Tibial artery (tissue), 4 donors: ENCODE data around the gene RBM12.
"Not testable (repeated sequence)": the region's sequence is repeated elsewhere in the genome, so short reads cannot be mapped to it uniquely, and the experiment has no call there.

Experiments used
- DNase-seq, 2 donors: peaks; one replicate each; pipeline ENCODE4 v3.0.0-alpha.2; 2019
- H3K27ac ChIP-seq, 2 donors: fragments of 200-600 bp; sonication (generic) in 1 of 2; 1 replicate in 1 of 2; 2 replicates in 1 of 2; pipeline ENCODE4 v1.5.1; 2018 to 2019; ENCODE audit warnings: mild to moderate bottlenecking in 1 of 2
- H3K27me3 ChIP-seq, 2 donors: fragments of 200-600 bp; sonication (generic) in 1 of 2; one replicate each; pipeline versions ENCODE4 v1.5.1 to v1.6.0; 2016 to 2019
- H3K36me3 ChIP-seq, 3 donors: fragments of 200-600 bp; sonication (generic) in 2 of 3; one replicate each; pipeline ENCODE4 v1.5.1; 2016 to 2019; ENCODE audit warnings: mild to moderate bottlenecking in 2 of 3
- H3K4me1 ChIP-seq, 4 donors: fragments of 200-600 bp; sonication (generic) in 2 of 4; 1 replicate in 3 of 4; 2 replicates in 1 of 4; pipeline ENCODE4 v1.5.1; 2016 to 2019
- H3K4me3 ChIP-seq, 2 donors: fragments of 200-600 bp; sonication (generic) in 1 of 2; 1 replicate in 1 of 2; 2 replicates in 1 of 2; pipeline ENCODE4 v1.5.1; 2018 to 2019; ENCODE audit warnings: mild to moderate bottlenecking in 2 of 2
- H3K9me3 ChIP-seq, 3 donors: fragments of 200-600 bp; sonication (generic) in 1 of 3; one replicate each; pipeline ENCODE4 v1.5.1; 2016 to 2019
- intact Hi-C: fragments of 100-400 bp; cut with DNase I; formaldehyde crosslinking; loops from one replicate; pipeline ENCODE4 v1.15.0; 2023; ENCODE audit warnings: low total_unique reads
- TF ChIP-seq, protein P1 (sequence below), 2 experiments: fragments of 200-600 bp in 1 of 2; fragments of 450-650 bp in 1 of 2; IDR thresholded peaks; one replicate each; pipeline ENCODE4 v1.5.1; 2017 to 2019; ENCODE audit warnings: antibody characterized with exemption in 2 of 2, mild to moderate bottlenecking in 1 of 2, moderate library complexity in 1 of 2

Gene RBM12

DNA sequence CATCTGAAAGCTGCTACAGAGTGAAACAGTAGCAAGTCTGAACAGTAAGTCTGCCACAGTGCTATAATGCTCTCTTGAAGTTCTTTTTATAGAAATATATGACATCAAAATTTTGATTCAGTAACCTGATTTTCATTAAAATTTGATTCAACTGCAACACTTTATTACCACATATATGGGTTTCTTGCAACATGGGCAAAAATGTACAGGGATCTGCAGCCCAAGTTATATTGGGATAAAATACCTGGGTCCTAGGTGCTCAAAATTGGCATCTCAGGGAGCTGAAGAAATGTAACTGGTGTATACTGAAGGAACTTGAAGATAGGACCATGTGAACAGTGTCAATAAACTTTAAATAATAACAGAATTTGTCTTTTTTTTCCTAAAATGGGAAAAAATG, 45.3 kb upstream of the RBM12 start:
- TF ChIP-seq, protein P1, sequence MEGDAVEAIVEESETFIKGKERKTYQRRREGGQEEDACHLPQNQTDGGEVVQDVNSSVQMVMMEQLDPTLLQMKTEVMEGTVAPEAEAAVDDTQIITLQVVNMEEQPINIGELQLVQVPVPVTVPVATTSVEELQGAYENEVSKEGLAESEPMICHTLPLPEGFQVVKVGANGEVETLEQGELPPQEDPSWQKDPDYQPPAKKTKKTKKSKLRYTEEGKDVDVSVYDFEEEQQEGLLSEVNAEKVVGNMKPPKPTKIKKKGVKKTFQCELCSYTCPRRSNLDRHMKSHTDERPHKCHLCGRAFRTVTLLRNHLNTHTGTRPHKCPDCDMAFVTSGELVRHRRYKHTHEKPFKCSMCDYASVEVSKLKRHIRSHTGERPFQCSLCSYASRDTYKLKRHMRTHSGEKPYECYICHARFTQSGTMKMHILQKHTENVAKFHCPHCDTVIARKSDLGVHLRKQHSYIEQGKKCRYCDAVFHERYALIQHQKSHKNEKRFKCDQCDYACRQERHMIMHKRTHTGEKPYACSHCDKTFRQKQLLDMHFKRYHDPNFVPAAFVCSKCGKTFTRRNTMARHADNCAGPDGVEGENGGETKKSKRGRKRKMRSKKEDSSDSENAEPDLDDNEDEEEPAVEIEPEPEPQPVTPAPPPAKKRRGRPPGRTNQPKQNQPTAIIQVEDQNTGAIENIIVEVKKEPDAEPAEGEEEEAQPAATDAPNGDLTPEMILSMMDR (IDR thresholded peaks at IDR 0.05): no peak
- DNase-seq: no peak
- H3K4me1 ChIP-seq: peaks cover 0 to 25% (median 11%) of the 10 kb centered on the region in 4 donors
- no peaks in the 10 kb centered on the region for H3K27me3 ChIP-seq
- intact Hi-C loops: no loop called here
- H3K9me3 ChIP-seq: no peaks in the 10 kb centered on the region
- H3K27ac ChIP-seq: no peak overlapping the region
- no peak overlapping the region for H3K4me3 ChIP-seq
- peaks cover 67 to 94% (median 74%) of the 10 kb centered on the region in 3 donors for H3K36me3 ChIP-seq

DNA sequence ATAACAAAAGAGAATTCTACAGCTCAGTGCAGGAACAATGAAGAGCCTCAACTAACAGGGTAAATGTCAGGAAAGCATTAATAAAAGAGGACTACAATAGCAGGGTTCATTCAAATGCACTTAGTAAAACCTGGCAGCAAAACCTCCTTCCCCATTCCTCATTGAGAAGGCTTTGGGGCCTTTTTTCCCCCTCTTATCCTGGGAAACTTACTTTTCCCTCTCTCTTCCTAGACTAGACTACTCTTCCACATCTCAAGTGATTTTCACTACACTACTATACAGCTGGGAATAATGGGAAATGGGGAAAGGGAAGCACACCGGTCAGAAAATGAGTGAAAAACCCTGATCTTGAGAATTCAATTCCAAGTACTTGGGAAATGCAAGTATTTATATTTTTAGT, 44.6 kb upstream of the RBM12 start:
- intact Hi-C loops: no loop called here
- H3K27ac ChIP-seq: no peak overlapping the region
- TF ChIP-seq, protein P1 (IDR thresholded peaks at IDR 0.05): no peak

DNA sequence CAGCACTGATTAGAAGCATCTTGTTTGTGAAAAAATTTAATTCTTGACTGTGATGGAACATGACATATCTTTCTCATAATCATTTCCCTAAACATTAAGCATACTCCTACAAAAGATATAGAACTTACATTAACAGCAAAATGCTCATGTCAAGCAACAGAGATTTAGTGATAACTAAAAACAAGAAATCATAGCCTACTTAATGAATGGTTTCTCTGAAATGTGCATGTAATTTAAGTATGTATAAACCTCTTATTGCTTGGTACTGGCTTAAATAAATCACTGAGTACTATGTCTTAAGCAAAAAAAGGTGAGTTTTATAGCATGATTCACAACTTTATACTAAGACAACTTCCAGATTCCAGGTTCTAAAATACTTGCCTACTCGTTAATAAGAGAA, 43.8 kb upstream of the RBM12 start:
- H3K4me3 ChIP-seq: no peak overlapping the region
- intact Hi-C loops: no loop called here
- H3K27me3 ChIP-seq: no peaks in the 10 kb centered on the region
- TF ChIP-seq, protein P1 (IDR thresholded peaks at IDR 0.05): no peak
- H3K36me3 ChIP-seq: peaks cover 68 to 94% (median 75%) of the 10 kb centered on the region in 3 donors
- no peak for DNase-seq
- H3K27ac ChIP-seq: no peak overlapping the region
- H3K4me1 ChIP-seq: peaks cover 0 to 25% (median 11%) of the 10 kb centered on the region in 4 donors
- no peaks in the 10 kb centered on the region for H3K9me3 ChIP-seq

More for the DNA sequence above, 44.6 kb upstream of the RBM12 start:
- DNase-seq: no peak
- Histone ChIP-seq H3K36me3 (peaks cover 67 to 94% (median 74%) of the 10 kb centered on the region in 3 donors), H3K27me3 (no peaks in the 10 kb centered on the region), H3K9me3 (no peaks in the 10 kb centered on the region), H3K4me1 (peaks cover 0 to 25% (median 11%) of the 10 kb centered on the region in 4 donors), H3K4me3 (no peak overlapping the region)

DNA sequence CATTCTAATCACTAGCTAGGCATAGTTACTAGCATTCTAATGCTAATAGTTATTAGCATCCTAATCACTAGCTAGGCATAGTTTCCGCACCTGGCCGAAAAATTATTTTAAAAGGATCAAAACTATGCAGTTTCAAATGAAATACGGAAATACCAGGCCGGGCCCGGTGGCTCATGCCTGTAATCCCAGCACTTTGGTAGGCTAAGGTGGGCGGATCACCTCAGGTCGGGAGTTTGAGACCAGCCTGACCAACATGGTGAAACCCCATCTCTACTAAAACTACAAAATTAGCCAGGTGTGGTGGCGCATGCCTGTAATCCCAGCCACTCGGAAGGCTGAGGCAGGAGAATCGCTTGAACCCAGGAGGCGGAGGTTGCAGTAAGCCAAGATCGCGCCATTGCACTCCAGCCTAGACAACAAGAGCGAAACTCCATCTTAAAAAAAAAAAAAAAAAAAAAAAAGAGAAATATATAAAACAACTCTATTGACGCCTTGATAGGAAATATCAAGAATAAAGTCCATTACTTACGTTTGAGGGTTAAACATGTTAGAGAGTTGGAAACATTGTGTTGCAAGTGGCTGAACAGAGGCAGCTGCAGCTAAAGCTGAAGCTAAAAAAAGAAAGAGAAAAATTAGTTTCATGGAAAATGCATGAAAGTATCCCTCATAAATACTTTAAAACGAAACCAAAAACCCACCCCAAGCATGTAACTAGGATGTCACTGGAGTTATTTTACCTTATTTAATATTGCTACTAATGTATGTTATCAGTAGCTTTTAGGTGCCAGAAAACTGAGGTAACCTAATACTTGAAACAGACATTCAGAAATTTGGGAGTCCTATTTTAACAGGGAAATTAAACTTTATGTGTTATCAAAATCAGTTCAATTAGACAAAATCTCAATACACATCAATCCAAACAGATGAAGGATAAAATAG, 42.2 kb upstream of the RBM12 start:
- H3K9me3 ChIP-seq, DNase-seq, H3K4me3 ChIP-seq, H3K27me3 ChIP-seq, H3K27ac ChIP-seq, intact Hi-C loops: not testable (repeated sequence)
- peaks cover 0 to 23% (median 9%) of the 10 kb centered on the region in 4 donors for H3K4me1 ChIP-seq
- H3K36me3 ChIP-seq: peaks cover 66 to 94% (median 69%) of the 10 kb centered on the region in 3 donors

DNA sequence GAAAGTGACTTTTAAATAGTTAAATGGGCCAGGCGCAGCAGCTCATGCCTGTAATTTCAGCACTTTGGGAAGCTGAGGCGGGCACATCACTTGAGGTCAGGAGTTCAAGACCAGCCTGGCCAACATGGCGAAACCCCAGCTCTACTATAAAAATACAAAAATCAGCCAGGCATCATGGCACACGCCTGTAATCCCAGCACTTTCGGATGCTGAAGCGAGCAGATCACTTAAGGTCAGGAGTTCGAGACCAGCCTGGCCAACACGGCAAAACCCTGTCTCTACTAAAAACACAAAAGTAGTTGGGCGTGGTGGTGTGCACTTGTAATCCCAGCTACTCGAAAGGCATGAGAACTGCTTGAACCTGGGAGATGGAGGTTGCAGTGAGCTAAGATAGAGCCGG, 41.2 kb upstream of the RBM12 start:
- DNase-seq, H3K27me3 ChIP-seq, H3K9me3 ChIP-seq, H3K4me3 ChIP-seq, H3K27ac ChIP-seq, intact Hi-C loops: not testable (repeated sequence)
- Histone ChIP-seq H3K36me3 (peaks cover 61 to 93% (median 63%) of the 10 kb centered on the region in 3 donors), H3K4me1 (peaks cover 0 to 17% (median 5%) of the 10 kb centered on the region in 4 donors)

DNA sequence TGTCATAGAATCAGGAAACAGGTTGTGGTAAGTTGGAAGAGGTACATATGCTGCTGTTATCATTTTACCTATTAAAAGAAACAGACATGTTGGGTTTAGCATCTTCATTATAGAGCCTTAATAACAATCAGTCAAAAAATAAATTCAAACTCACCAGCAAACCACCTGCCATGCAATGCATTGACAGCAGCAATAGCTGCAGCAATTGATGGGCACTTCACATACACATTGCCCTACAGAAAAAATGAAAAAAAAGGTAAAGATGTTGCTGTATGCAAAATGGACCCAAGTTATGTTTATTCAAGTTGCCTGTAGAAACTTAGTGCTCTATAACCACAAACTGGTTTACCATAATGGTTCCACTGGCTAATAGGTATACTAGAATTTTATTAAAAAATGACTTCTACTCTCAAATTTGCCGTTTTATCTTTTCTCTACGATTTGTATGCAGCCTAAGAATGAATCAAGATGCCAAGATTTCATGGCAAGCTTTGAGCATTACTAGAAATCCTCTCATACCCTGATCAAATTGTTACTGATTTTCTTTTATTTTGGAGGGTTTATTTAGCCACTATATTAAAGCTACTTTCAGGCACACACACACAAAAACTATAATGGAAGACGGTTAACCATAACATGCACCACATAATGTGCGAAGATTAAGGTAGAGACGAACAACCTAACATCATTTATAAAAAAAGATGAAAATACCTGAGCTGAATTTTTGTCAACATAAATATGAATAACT, 40.0 kb upstream of the RBM12 start:
- H3K36me3 ChIP-seq: peaks cover 51 to 81% (median 61%) of the 10 kb centered on the region in 3 donors
- no peaks in the 10 kb centered on the region for H3K27me3 ChIP-seq
- DNase-seq: no peak
- no peak overlapping the region for H3K4me3 ChIP-seq
- peaks cover 0 to 21% (median 7%) of the 10 kb centered on the region in 4 donors for H3K4me1 ChIP-seq
- intact Hi-C loops: no loop called here
- TF ChIP-seq, protein P1 (IDR thresholded peaks at IDR 0.05): no peak
- H3K27ac ChIP-seq: no peak overlapping the region
- H3K9me3 ChIP-seq: no peaks in the 10 kb centered on the region
